Tibial artery (tissue), 4 donors: ENCODE measurements around the gene C6orf89.

Experiments used
- DNase-seq, 2 donors: peaks; one replicate each; pipeline ENCODE4 v3.0.0-alpha.2; 2019
- H3K27ac ChIP-seq, 2 donors: fragments of 200-600 bp; sonication (generic) in 1 of 2; 1 replicate in 1 of 2; 2 replicates in 1 of 2; pipeline ENCODE4 v1.5.1; 2018 to 2019; ENCODE audit warnings: mild to moderate bottlenecking in 1 of 2
- H3K27me3 ChIP-seq, 2 donors: fragments of 200-600 bp; sonication (generic) in 1 of 2; one replicate each; pipeline versions ENCODE4 v1.5.1 to v1.6.0; 2016 to 2019
- H3K36me3 ChIP-seq, 3 donors: fragments of 200-600 bp; sonication (generic) in 2 of 3; one replicate each; pipeline ENCODE4 v1.5.1; 2016 to 2019; ENCODE audit warnings: mild to moderate bottlenecking in 2 of 3
- H3K4me1 ChIP-seq, 4 donors: fragments of 200-600 bp; sonication (generic) in 2 of 4; 1 replicate in 3 of 4; 2 replicates in 1 of 4; pipeline ENCODE4 v1.5.1; 2016 to 2019
- H3K4me3 ChIP-seq, 2 donors: fragments of 200-600 bp; sonication (generic) in 1 of 2; 1 replicate in 1 of 2; 2 replicates in 1 of 2; pipeline ENCODE4 v1.5.1; 2018 to 2019; ENCODE audit warnings: mild to moderate bottlenecking in 2 of 2
- H3K9me3 ChIP-seq, 3 donors: fragments of 200-600 bp; sonication (generic) in 1 of 3; one replicate each; pipeline ENCODE4 v1.5.1; 2016 to 2019
- CTCF ChIP-seq, 2 experiments: fragments of 200-600 bp in 1 of 2; fragments of 450-650 bp in 1 of 2; IDR thresholded peaks; one replicate each; pipeline ENCODE4 v1.5.1; 2017 to 2019; ENCODE audit warnings: antibody characterized with exemption in 2 of 2, mild to moderate bottlenecking in 1 of 2, moderate library complexity in 1 of 2
- intact Hi-C: fragments of 100-400 bp; cut with DNase I; formaldehyde crosslinking; loops from one replicate; pipeline ENCODE4 v1.15.0; 2023; ENCODE audit warnings: low total_unique reads

C6orf89 gene

GRCh38 chr6:36955136-36955535 is 69.4 kb downstream of the C6orf89 start:
- intact Hi-C loops: no loop called here
- H3K36me3 ChIP-seq: no peaks in the 10 kb centered on the region
- no peaks in the 10 kb centered on the region for H3K4me1 ChIP-seq
- H3K27me3 ChIP-seq: no peaks in the 10 kb centered on the region
- no peak overlapping the region for H3K27ac ChIP-seq
- TF ChIP-seq CTCF (IDR thresholded peaks at IDR 0.05): no peak
- no peaks in the 10 kb centered on the region for H3K9me3 ChIP-seq
- no peak for DNase-seq
- H3K4me3 ChIP-seq: no peak overlapping the region

DNA sequence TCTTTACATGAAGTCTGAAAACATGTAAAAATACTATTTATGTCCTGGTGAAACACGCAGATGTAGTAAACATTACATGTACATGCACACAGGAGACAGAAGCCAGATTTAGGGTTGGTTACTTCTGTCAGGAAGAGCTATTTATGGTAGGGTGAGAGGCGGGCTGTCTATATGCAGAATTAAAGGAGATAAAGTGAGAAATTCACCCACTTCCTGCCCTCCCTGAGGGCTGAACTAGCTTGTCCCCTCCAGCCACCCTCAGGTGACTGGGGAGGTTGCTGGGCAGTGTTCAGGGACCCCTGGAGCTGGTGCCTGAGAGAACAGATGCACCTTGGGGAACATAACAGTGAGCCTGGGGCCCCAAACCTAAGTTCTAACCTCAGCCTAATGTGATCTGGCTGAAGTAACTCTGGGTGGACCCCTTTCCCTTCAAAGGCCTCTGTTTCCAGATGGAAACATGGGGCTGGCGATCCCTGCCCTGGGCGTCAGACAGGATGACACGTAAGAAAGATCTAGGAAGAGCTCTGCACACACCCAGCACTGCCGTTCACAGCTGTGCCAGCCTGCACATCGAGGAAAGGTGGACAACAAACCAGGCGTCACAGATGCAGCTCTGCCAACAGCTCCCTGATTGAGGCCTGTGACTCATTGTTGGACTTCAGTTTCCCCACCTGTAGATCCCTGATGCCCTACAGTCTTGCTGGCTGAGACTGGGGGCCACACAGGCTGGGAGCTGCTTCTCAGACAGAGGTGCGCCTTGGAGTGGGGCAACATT is 70.1 kb downstream of the C6orf89 start:
- no peak for DNase-seq
- Histone ChIP-seq H3K27ac (no peak overlapping the region), H3K4me1 (no peaks in the 10 kb centered on the region), H3K36me3 (no peaks in the 10 kb centered on the region), H3K4me3 (no peak overlapping the region), H3K27me3 (no peaks in the 10 kb centered on the region), H3K9me3 (no peaks in the 10 kb centered on the region)
- intact Hi-C loops: no loop called here
- no peak for TF ChIP-seq CTCF (IDR thresholded peaks at IDR 0.05)

DNA sequence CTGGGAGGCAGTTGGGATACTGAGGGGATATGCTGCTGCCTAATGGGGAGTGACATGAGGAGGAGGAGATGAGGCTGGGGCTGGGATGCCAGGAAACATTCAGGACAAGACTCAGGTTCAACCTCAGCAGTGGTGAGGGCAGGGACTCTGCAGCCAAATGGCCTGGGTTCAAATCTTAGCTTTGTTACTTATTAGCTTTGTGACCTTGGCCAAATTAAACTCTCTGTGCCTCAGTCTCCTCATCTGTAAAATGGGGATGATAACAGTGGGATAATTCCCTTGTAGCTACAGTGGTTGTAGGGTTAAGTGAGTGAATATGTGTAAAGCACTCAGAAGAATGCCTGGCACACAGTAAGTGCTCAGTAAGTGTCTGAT is 70.7 kb downstream of the C6orf89 start:
- intact Hi-C loops: no loop called here
- Histone ChIP-seq H3K4me3 (no peak overlapping the region), H3K9me3 (no peaks in the 10 kb centered on the region), H3K27me3 (no peaks in the 10 kb centered on the region), H3K4me1 (peaks cover 0 to 4% (median 0%) of the 10 kb centered on the region in 4 donors), H3K27ac (no peak overlapping the region), H3K36me3 (no peaks in the 10 kb centered on the region)
- DNase-seq: no peak
- no peak for TF ChIP-seq CTCF (IDR thresholded peaks at IDR 0.05)

- no peaks in the 10 kb centered on the region for H3K36me3 ChIP-seq
- H3K27ac ChIP-seq: no peak overlapping the region
- no peak overlapping the region for H3K4me3 ChIP-seq
- no peak for TF ChIP-seq CTCF (IDR thresholded peaks at IDR 0.05)
- H3K27me3 ChIP-seq: no peaks in the 10 kb centered on the region
- no peaks in the 10 kb centered on the region for H3K9me3 ChIP-seq
- DNase-seq: peak in 1 of 2 donors; percentile 63
- intact Hi-C loops: no loop called here
- H3K4me1 ChIP-seq: peaks cover 0 to 4% (median 0%) of the 10 kb centered on the region in 4 donors
Observed at GRCh38 chr6:36957773-36958271, 72.1 kb downstream of the C6orf89 start.

DNA sequence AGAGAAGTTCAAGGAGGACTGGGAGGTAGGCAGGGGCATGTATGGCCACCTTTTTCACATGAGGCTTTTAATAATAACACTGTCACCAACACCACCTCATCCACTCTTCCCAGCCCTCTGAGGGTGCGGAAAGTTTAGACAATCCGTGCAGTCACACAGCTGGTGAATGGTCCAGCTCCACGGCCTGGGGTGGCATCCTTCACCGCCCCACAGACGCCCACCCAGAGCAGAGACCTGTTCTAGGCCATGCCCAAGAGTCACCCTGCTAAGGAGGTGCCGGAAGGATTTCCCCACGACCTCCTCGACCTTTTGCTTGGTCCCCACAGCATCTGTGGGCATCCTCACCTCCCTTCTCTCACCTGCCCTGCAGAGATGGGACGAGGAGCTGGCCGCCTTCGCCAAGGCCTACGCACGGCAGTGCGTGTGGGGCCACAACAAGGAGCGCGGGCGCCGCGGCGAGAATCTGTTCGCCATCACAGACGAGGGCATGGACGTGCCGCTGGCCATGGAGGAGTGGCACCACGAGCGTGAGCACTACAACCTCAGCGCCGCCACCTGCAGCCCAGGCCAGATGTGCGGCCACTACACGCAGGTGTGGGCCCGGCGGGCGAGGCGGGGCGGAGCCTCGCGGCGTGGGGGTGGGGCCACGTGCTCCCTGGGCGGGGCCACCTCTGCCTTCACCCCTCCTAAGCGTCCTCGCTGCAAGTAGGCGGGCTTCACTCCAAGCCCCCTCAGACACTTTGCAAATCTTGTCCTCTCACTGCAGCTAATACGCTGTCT is 73.2 kb downstream of the C6orf89 start:
- peak in 1 of 2 donors; percentile 61 for DNase-seq
- Histone ChIP-seq H3K27me3 (no peaks in the 10 kb centered on the region), H3K9me3 (no peaks in the 10 kb centered on the region), H3K4me3 (no peak overlapping the region), H3K36me3 (no peaks in the 10 kb centered on the region), H3K4me1 (peaks cover 0 to 10% (median 0%) of the 10 kb centered on the region in 4 donors), H3K27ac (no peak overlapping the region)
- intact Hi-C loops: no loop called here
- TF ChIP-seq CTCF (IDR thresholded peaks at IDR 0.05): no peak
